ENCODE measurements around the gene UBE2Q2.

DNA sequence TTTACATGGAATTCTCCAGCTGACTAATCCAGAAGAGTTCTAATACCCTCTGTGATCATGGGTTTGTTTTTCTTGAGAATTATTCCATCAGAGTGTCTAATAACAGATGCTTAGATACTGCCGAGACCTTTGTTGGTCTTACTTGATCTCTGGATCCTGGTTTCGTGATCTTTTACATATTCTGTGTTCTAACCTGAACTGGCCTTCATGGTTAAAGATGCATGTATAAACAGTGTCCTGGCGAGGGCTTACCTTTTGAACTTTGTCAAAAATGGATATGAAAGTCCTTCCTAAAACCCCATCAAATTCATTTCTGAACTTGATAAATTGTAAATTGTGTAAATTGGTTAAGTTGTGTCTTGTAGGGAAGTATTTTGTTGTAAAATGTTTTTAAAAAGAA lies 24.8 kb downstream of the UBE2Q2 start:
- TF ChIP-seq ARNT (IDR thresholded peaks at IDR 0.05) (no peak), BHLHE40 (IDR thresholded peaks at IDR 0.05; ENCODE audit: borderline replicate concordance) (no peak), FOXA1 (IDR thresholded peaks at IDR 0.05) (no peak), ELF4 (IDR thresholded peaks at IDR 0.05) (no peak), SP1 (IDR thresholded peaks at IDR 0.05) (no peak), NFRKB (IDR thresholded peaks at IDR 0.05) (no peak), FOXK2 (IDR thresholded peaks at IDR 0.05) (no peak), HDGF (IDR thresholded peaks at IDR 0.05; ENCODE audit: borderline replicate concordance) (no peak), ZNF384 (IDR thresholded peaks at IDR 0.05) (no peak), SUZ12 (IDR thresholded peaks at IDR 0.05) (no peak), TARDBP (IDR thresholded peaks at IDR 0.05) (no peak), LEF1 (IDR thresholded peaks at IDR 0.05; ENCODE audit: borderline replicate concordance) (no peak), FOXM1 (IDR thresholded peaks at IDR 0.05; ENCODE audit: borderline replicate concordance) (no peak)
